HG02588 (cell line): ENCODE measurements around the gene NVL.
"Not testable (repeated sequence)": the region's sequence is repeated elsewhere in the genome, so short reads cannot be mapped to it uniquely, and the experiment has no call there.

Experiments used
- ATAC-seq: cut with Tn5 transposase; IDR thresholded peaks from one replicate; pipeline ENCODE4 v1.9.1; 2021; ENCODE audit warnings: mild to moderate bottlenecking, moderate library complexity; ENCODE audit not compliant: unreplicated experiment

Gene NVL

DNA sequence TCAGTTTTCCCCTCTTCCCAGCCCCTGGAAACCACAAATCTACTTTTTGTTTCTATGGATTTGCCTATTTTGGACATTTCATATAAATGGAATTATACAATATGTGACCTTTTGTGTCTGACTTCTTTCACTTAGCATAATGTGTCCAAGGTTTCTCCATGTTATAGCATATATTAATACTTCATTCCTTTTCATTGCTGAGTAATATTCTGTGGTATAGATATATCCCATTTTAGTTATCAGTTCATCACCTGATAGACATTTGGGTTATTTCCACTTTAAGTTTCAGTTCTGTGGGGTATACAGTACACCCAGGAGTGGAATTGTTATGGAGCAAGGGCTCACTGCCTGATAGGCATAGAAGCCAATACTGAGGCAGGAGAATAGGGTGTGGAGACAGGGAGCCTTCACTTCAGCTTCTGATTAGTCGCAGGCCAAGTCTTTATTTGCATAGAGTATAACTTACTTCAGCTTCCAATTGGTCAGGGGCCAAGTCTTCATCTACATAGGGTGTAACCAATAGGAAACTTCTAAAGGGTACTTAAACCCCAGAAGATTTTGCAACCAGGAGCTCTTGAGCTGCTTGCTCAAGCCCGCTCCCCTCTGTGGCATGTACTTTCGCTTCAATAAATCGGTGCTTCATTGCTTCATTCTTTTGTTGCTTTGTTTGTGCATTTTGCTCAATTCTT lies 8.3 kb upstream of the NVL start:
- no peak for ATAC-seq

DNA sequence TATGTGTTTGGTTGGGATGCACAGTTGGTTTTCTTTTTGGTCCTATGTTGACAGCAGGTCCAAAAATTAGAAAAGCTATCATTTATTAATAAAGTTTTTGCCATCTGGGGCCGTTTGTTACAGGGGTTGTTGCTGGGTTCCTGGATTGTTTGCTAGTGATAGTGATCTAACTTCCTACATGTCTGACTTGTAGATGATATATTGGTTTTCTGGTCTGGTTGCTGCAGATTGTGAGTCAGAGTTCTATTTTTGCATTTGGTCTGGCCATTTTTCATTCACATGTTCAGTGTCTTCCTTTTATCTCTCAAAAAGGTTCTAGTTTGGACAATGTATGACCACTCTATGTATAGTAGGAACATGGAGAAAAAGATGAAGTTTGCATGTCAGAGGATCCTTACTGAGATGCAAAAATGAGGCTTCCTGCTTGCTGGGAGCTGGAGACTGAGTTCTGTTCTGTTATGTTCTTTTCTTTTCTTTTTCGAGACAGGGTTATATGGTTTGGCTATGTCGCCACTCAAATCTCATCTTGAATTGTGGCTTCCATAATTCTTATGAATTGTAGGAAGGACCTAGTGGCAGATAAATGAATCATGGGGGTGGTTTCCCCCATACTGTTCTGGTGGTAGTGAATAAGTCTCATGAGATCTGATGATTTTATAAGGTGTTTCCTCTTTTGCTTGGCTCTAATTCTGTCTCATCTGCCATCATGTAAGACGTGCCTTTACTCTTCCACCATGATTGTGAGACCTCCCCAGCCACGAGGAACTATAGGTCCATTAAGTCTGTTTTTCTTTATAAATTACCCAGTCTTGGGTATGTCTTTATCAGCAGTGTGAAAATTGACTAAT lies 4.2 kb upstream of the NVL start:
- ATAC-seq, result no peak

DNA sequence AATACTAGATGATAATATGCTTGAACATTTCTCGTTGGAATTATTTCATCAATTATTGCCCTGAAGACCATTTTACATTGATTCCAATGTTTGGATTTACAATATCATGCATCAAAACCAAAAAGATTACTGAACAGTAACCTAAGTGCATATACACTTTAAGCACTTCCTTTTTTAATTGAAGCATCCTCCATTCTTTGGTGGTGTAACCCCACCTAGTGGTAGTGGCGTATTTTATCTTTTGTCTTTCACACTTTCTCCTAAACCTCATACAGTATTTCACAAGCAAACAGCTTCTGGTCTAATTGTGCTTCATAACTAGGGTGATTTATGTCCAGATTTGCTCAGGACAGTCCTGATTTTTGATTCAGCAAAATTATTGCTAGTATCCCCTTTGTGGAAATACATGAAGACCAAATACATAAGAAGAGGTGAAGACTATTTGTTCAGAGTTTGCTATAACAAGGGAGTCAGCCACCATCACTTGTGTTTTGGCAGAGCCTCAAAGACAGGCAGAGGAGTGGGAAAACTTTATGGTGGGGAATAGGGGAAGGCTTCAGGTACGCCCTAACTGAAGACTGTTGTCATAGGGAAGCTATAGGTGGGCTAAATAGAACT lies 3.4 kb upstream of the NVL start:
- peak; percentile 43 for ATAC-seq

GRCh38 chr1:224331824-224332223 lies 1.9 kb upstream of the NVL start:
- ATAC-seq, result no peak

GRCh38 chr1:224331326-224331725 lies 1.4 kb upstream of the NVL start:
- ATAC-seq, result no peak

- no peak for ATAC-seq
These were observed 509 bp downstream of the NVL start for GRCh38 chr1:224329484-224329841.

GRCh38 chr1:224328644-224329043 lies 1.3 kb downstream of the NVL start:
- no peak for ATAC-seq

DNA sequence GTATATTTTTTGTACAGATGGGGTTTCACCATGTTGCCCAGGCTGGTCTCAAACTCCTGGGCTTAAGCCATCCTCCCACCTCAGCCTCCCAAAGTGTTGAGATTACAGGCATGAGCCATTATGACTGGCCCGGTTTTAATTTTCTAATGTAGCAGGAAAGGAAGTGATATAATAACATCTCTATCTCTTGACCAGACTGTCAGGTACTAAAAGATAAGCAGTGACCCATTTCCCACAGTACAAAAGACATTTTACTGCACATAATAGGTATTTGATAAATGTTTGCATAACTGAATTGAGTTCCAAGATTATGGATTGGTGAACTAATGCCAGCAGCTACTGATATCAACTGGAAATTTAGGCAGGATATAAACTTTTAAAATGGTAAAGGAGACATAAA lies 4.0 kb downstream of the NVL start:
- no peak for ATAC-seq

GRCh38 chr1:224321706-224322105 lies 8.3 kb downstream of the NVL start:
- ATAC-seq, result no peak

DNA sequence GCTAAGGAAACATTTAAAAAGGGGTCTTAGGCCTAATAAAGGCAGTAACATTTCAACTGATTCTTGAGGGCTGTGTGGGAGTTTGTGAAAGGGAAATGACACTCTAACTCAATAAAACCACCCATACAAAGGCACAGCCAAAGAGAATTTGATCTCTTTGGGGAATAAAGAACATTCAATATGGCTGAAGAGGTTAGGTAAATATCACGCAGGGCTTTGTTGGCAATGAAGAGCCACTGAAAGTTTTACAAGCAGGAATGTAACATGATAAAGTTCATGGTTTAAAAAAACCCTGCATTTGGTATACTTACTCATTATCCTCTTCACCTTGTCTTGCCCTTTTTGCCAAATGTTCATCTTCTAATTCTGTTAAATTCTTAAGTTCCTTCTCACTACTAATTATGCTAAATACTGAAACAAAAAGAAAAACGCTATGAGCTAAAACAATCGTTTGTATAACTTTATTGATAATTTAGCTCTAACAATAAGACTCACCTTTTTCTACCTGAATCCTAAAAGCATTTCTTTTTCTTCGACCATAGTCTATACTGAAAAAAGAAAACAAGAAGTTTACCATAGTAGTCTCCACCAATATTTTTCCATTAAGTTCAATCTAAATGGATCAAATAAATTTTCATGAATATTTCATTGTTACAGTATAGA lies 12.5 kb downstream of the NVL start:
- no peak for ATAC-seq

GRCh38 chr1:224312025-224312424 lies 17.9 kb downstream of the NVL start:
- ATAC-seq, result no peak

DNA sequence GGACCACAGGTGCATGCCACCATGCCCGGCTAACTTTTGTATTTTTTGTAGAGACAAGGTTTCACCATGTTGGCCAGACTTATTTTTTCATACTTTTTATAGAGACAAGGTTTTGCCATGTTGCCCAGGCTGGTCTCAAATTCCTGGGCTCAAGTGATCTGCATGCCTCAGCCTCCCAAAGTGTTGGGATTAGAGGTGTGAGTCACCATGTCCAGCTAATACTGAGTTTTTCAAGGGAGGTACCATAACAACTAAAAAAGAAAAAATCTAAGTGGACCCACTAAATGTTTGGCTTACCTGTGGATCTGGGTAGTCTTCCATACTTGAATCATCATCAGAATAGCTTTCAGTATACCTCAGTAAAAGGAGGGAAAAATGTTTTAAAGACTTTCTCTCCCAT lies 18.5 kb downstream of the NVL start:
- not testable (repeated sequence) for ATAC-seq

GRCh38 chr1:224308064-224308463 lies 21.9 kb downstream of the NVL start:
- ATAC-seq, result no peak

DNA sequence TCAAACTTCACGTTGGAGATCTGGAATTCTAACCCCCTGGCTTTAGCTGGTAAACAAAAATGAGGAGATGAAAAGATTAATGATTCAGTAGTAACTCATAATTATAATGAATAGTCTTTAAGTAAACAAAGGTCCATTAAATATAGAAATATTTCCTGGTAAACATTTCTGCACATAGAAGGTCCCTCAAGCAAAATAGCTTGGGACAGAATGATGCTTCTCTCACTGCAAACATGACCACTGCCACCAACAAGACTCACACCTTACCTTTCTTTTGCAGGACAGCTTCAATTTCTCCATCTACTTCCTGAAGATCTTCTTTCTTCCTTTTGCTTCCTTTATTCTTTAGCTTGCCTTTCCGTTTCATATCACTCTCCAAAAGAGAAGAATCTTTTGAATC lies 25.2 kb downstream of the NVL start:
- no peak for ATAC-seq

DNA sequence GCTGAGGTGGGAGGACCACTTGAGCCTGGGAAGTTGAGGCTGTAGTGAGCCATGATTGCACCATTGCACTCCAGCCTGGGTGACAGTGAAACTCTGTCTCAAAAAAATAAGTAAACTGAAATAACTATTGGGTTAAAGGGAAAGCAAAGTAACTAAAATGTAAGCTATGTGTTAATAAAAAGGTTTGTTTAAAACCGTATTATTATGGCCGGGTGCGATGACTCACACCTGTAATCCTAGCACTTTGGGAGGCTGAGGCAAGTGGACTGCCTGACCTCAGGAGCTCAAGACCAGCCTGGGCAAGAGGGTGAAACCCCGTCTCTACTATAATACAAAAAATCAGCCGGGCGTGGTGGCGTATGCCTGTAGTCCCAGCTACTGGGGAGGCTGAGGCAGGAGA lies 27.0 kb downstream of the NVL start:
- ATAC-seq, result no peak

GRCh38 chr1:224301391-224301790 lies 28.6 kb downstream of the NVL start:
- ATAC-seq, result no peak

DNA sequence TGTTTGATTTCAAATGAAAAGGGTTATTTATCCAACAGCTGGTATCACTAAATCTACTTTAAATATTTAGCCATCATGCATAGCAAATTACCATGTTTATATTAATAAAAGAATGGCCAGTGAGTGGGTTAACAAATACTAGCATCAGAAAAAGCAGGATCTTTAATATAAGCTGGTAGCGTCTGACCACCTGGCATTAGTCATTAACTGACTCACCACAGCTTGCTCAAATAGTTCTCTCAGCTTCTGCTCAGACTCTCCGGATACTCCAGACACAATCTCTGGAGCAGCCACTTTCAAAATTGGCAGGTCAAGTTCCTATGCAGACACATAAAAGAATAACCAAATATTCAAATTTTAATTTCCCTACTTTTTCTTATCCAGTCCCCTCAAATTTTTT lies 29.6 kb downstream of the NVL start:
- ATAC-seq, result no peak

DNA sequence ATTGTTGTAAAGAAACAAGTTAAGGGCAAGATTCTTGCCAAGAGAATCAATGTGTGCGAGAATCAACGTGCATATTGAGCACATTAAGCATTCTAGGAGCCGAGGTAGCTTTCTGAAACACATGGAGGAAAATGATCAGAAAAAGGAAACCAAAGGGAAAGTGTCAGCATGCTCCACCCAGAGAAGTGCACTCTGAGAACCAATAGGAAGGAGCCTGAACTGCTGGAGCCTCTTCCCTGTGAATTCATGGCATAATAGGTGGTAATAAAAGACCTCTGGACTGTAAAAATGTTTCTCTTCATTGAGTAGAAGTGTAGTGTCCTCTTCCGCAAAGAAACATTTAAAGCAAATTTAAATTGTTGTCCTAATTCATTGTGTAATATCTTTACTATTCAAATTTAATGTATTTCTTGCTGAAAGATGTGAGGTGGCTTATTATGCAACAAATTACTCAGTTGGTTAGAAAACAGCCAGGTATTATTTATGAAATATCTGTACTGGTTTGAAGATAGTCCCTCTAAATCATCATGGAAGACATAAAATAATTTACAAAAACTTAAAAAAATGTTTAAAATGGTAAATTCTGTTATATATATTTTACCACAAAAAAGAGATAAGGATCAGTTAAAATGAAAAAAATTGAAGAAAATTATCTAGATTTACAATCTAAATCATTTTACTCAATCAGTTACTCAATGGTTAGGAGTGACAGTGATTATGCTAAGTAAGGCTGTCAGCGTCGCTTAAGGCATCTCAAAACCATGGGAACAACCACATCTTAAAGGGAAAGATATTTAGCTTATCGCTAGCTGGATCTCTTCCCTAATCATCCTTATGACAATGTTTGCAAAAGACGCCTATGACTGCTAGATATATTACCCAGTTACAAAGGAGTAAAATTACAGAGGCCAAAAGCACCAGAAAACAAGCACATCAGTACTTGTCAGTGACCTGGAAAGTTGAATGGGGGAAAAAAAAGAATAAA lies 31.3 kb downstream of the NVL start:
- ATAC-seq, result no peak

DNA sequence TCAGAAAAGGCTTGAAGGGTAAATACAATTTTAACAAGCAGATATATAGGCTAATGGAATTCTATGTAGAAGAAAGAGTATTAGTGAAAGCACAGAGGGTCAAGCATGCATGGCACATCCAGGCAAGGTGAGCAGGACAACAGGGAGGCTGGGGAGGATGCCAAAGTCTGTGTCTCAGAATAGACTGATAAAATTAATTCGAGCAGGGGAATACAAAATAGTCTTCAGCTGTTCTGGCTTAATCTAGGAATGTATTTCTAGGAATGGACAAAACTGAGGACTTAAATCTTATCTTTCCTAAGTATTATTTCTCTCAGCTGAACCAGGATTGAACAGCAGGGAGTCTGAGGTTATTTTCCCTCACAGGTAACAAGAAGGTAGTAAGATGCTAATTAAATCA lies 35.2 kb downstream of the NVL start:
- ATAC-seq, result no peak

DNA sequence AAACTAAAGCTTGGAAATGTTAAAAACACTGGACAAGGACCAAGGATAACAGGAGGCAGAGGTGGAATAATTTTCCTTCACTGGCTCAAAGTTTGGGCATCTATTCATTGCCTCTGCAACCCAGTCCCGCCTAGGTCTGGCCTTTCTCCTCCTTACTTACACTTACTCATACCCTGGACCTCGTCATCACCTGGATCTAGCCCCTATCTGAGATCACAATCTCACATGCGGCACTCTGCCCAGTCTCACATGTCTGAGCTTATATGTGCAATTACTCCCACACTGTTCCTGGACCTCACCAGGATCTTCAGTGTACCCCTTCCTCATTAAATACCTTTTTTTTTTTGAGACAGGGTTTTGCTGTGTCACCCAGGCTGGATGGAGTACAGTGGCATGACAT lies 37.6 kb downstream of the NVL start:
- no peak for ATAC-seq
